Testis (tissue), 2 donors: ENCODE data around the gene LPCAT2.

Source experiments
- CTCF ChIP-seq, 3 experiments: fragments of 450-650 bp in 2 of 3; fragments of 200-600 bp in 1 of 3; sonication (generic) in 1 of 3; IDR thresholded peaks; one replicate each; pipeline ENCODE4 v1.5.1; 2016 to 2019; ENCODE audit warnings: antibody characterized with exemption in 3 of 3, mild to moderate bottlenecking in 2 of 3, moderate library complexity in 1 of 3
- POLR2A ChIP-seq: fragments of 450-650 bp; IDR thresholded peaks from one replicate; pipeline ENCODE4 v1.6.1; 2017; ENCODE audit warnings: antibody characterized with exemption, mild to moderate bottlenecking, moderate library complexity

DNA sequence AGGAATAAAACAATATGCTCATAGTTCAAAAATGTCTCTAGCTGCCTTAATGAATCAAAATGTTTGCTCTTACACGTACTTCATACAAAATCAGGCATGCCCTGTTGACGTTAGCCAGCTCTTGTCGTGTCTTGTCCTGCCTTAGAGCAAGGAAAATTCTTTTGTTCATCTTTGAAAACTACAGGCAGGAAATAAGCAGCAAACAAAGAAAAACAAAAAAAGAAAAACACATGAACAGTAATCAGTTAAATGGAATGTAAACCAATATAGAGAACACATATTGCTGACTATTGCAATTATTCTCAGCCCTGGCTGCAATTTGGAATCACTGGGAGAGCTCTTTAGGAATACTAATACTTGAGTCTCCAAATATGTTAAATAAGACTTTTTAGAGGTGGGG is 59.3 kb downstream of the LPCAT2 start:
- TF ChIP-seq CTCF (IDR thresholded peaks at IDR 0.05), result no peak
- no peak for TF ChIP-seq POLR2A
